Measurements from ENCODE around the gene AAK1. TPM values are rescaled to one million over a fixed set of nuclear protein-coding genes. Genes with fewer than 3 reads are reported as not detected.

AAK1 gene
- total RNA-seq, 2 donors from 2014 or later, result 187 to 243 TPM

DNA sequence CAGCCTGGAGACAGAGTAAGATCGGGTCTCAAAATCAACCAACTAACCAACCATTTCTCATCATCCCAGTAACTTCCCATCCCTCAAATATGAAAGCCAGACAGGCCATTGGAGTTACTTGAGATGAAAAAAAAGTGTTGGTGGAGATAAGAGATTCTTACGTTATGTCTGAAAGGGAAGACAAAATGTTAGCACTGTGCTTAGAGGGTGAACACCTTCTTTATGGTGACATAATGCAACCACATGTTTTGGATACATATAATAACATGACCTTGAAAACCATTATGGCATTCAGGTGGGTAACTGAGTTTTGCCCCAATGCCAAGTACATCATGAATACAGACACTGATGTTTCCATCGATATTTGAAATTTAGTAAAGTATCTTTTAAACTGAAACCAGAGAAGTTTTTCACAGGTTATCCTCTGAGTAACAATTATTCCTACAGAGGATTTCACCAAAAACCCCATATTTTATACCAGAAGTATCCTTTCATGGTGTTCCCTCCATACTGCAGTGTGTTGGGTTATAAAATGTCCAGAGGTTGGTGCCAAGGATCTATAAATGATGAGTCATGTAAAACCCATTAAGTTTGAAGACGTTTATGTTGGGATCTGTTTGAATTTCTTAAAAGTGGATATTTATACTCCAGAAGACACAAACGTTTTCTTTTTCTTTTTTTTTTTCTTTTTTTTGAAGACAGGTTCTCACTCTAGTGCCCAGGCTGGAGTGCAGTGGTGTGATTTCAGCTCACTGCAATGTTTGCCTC, 45.5 kb downstream of the AAK1 start:
- Mint-ChIP-seq H3K27ac (peak overlapping the region; percentile 80), H3K4me1 (peaks cover 51% of the 10 kb centered on the region), H3K4me3 (peak overlapping the region; percentile 56), H3K27me3 (no peaks in the 10 kb centered on the region), H3K36me3 (ENCODE audit: low read depth) (no peaks in the 10 kb centered on the region)
- DNase-seq (no peak), ATAC-seq (peak; percentile 32)
- H3K9me3 ChIP-seq (ENCODE audit: control insufficient read depth, low read length, poor library complexity, severe bottlenecking), result no peaks in the 10 kb centered on the region

DNA sequence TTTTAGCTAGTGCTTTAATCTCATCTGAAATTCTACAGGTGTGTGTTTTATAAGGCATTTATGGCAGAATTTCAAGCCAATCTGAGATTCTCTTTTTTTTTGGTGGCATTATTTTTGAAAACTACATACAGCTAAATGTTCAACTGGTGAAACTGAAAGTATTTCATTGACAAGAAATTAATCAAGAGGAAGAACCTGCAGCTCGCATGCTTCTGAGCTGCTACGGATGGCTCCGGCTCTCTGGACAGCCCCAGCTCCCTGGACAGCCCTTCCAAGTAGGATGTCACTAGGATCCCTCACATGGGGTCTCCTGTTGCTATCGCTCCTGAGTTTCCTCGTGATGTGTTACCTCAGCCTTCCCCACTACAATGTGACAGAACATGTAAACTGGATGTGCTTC, 46.4 kb downstream of the AAK1 start:
- no peaks in the 10 kb centered on the region for H3K27me3 Mint-ChIP-seq
- H3K36me3 Mint-ChIP-seq (ENCODE audit: low read depth), result no peaks in the 10 kb centered on the region
- peak overlapping the region; percentile 56 for H3K4me3 Mint-ChIP-seq
- ATAC-seq, result no peak
- no peaks in the 10 kb centered on the region for H3K9me3 ChIP-seq (ENCODE audit: control insufficient read depth, low read length, poor library complexity, severe bottlenecking)
- peaks cover 54% of the 10 kb centered on the region for H3K4me1 Mint-ChIP-seq
- peak overlapping the region; percentile 80 for H3K27ac Mint-ChIP-seq
- no peak for DNase-seq

DNA sequence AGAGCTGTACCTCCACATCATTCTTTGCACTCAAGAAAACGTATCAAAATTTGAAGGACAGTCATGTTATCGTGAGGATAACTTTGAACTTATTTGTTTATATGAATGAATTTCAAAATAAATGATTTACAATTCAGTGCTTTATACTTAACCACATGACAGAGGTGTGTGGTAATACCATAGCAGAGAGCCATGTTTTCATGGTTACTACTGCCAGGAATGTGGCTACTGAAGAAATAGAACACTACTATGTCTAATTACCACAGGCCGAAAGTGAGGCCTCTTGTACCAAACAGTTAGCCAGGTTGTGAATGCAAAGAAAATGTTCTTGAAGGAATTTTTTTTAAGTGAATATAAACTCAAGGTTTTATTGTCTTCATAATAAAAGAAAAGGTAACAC, 49.2 kb downstream of the AAK1 start:
- ATAC-seq (no peak), DNase-seq (no peak)
- Mint-ChIP-seq H3K4me1 (peaks cover 47% of the 10 kb centered on the region), H3K4me3 (no peak overlapping the region), H3K27me3 (no peaks in the 10 kb centered on the region), H3K27ac (no peak overlapping the region), H3K36me3 (ENCODE audit: low read depth) (no peaks in the 10 kb centered on the region)
- H3K9me3 ChIP-seq (ENCODE audit: control insufficient read depth, low read length, poor library complexity, severe bottlenecking), result no peaks in the 10 kb centered on the region

DNA sequence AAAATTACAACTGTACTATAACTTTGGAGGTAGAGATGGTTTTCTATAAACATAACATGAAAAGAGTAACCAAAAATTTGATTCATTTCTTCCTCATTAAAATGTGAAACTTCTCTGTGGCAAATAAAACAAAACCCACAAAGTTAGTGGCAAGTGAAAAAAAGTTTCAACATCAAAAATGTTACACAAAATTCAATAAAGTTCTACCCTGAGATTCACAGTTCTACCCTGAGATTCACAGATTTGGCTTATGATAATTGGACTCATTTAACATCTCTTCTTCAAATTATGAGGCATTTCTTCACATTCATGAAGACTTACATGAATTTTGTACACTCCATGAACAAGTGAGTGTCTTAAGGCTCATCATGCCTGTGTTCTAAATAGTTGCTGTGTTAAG, 51.0 kb downstream of the AAK1 start:
- Mint-ChIP-seq H3K27me3 (no peaks in the 10 kb centered on the region), H3K4me1 (peaks cover 59% of the 10 kb centered on the region), H3K36me3 (ENCODE audit: low read depth) (peaks cover 3% of the 10 kb centered on the region), H3K4me3 (no peak overlapping the region), H3K27ac (peak overlapping the region; percentile 71)
- ATAC-seq, result no peak
- no peaks in the 10 kb centered on the region for H3K9me3 ChIP-seq (ENCODE audit: control insufficient read depth, low read length, poor library complexity, severe bottlenecking)
- no peak for DNase-seq

DNA sequence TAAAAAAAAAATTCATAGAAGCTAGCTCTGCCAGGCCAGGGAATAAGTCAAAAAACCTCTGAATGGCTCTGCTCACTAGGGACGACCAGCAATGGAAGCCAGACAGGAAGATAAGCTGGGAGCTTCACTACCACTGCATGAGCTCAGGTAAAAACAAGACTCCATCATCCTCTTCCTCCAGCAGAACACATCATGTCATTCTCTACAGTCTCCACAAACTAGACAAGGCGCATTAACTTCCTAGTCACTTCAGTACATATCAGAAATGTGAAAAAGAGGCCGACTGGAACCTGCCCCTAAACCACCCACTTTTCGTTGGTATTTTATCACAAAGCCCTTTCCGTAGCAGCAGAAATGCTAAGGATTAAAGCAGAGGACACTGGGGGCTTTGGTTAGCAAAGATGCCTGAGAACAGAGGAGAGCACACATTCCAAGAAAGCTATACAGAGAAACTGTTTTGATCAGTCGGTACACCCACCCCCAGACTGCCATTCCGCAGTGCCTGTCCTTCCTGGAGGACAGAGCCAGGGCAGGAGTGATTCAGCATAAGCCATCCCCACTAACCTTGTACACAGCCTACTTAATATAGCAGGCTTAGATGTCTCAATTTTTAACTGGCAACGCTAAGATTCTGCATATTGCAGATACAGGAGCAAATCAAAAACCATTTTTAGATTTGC, 53.4 kb downstream of the AAK1 start:
- Mint-ChIP-seq H3K4me1 (peaks cover 60% of the 10 kb centered on the region), H3K36me3 (ENCODE audit: low read depth) (peaks cover 3% of the 10 kb centered on the region), H3K27ac (peak overlapping the region; percentile 86), H3K4me3 (peak overlapping the region; percentile 47), H3K27me3 (no peaks in the 10 kb centered on the region)
- ATAC-seq (peak; percentile 51), DNase-seq (no peak)
- H3K9me3 ChIP-seq (ENCODE audit: control insufficient read depth, low read length, poor library complexity, severe bottlenecking), result no peaks in the 10 kb centered on the region

DNA sequence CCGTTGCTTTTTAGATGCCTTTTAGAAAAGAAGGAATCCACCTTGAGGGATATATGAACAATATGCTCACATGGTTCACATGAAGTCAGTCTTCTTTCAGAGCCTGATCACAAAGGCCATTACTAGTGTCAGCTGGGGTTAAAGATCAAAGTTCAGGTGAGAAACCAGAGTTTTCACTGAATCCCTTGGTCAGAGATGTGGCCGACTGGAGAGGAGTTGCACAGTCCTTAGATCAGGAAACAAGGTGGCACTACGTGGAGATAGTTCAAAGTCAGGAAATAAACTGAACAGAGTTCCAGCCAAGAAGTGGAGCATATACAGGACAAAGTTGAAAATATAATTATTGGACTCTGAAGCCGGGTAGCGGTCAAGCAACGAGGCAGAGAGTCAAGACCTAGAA, 54.6 kb downstream of the AAK1 start:
- DNase-seq, result no peak
- no peak for ATAC-seq
- peaks cover 3% of the 10 kb centered on the region for H3K36me3 Mint-ChIP-seq (ENCODE audit: low read depth)
- peaks cover 64% of the 10 kb centered on the region for H3K4me1 Mint-ChIP-seq
- no peaks in the 10 kb centered on the region for H3K9me3 ChIP-seq (ENCODE audit: control insufficient read depth, low read length, poor library complexity, severe bottlenecking)
- H3K27ac Mint-ChIP-seq, result peak overlapping the region; percentile 86
- H3K27me3 Mint-ChIP-seq, result no peaks in the 10 kb centered on the region
- peak overlapping the region; percentile 47 for H3K4me3 Mint-ChIP-seq

DNA sequence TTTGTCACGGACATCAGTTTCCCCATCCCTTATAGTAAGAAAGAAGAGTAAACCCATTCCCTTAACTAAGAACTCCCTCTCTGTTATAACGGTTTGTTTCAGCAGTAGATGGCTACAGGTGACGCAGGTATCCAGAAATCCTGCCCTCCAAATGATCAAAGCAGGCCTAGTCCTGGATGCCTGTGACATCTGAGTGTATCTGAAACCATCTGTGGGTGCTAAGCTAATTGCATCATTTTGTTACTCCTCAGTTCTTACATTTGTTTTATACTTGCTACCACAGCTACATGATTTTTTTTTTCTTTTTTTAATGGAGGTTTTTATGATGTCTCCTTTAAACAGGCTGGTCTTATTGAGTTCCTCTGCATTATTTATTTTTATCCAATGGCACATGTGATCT, 55.1 kb downstream of the AAK1 start:
- DNase-seq, result no peak
- peak overlapping the region; percentile 86 for H3K27ac Mint-ChIP-seq
- no peaks in the 10 kb centered on the region for H3K9me3 ChIP-seq (ENCODE audit: control insufficient read depth, low read length, poor library complexity, severe bottlenecking)
- peak overlapping the region; percentile 47 for H3K4me3 Mint-ChIP-seq
- peaks cover 3% of the 10 kb centered on the region for H3K36me3 Mint-ChIP-seq (ENCODE audit: low read depth)
- peak; percentile 44 for ATAC-seq
- peaks cover 64% of the 10 kb centered on the region for H3K4me1 Mint-ChIP-seq
- no peaks in the 10 kb centered on the region for H3K27me3 Mint-ChIP-seq

DNA sequence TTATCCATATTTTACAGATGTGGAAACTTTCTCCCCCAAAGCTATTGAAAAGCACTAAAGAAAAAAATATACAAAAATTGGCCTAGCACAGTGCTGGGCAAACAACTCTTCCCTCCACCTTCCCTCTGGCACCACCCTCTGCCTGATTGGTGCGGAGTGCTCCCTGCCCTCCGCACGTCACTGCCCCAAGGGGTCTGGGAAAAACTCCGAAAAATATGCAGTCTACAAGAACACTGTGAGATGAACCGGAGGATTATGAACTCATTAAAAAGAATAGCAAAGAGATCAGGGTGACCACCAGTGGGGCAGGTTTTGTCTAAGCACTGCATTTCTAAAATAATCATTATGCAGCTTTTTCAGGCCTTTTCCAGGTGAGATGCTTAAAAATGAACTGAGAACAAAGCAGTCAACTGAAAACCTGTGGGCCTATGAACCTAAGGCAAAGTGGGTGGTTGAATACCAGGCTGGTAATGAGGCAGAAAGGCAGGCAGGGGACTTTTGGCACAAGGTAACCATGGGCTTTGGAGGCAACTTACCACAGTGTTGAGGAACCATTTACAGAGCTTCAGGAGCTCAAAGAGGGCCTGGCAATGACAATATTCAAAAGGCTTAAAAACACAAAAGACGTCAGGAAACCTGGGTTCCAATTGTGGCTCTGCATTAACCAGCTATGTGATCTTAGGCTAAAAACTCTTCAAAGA, 57.5 kb downstream of the AAK1 start:
- no peaks in the 10 kb centered on the region for H3K9me3 ChIP-seq (ENCODE audit: control insufficient read depth, low read length, poor library complexity, severe bottlenecking)
- H3K4me1 Mint-ChIP-seq, result peaks cover 74% of the 10 kb centered on the region
- H3K27ac Mint-ChIP-seq, result peak overlapping the region; percentile 82
- no peaks in the 10 kb centered on the region for H3K27me3 Mint-ChIP-seq
- peak; percentile 29 for ATAC-seq
- H3K36me3 Mint-ChIP-seq (ENCODE audit: low read depth), result peaks cover 3% of the 10 kb centered on the region
- peak overlapping the region; percentile 58 for H3K4me3 Mint-ChIP-seq
- DNase-seq, result no peak

DNA sequence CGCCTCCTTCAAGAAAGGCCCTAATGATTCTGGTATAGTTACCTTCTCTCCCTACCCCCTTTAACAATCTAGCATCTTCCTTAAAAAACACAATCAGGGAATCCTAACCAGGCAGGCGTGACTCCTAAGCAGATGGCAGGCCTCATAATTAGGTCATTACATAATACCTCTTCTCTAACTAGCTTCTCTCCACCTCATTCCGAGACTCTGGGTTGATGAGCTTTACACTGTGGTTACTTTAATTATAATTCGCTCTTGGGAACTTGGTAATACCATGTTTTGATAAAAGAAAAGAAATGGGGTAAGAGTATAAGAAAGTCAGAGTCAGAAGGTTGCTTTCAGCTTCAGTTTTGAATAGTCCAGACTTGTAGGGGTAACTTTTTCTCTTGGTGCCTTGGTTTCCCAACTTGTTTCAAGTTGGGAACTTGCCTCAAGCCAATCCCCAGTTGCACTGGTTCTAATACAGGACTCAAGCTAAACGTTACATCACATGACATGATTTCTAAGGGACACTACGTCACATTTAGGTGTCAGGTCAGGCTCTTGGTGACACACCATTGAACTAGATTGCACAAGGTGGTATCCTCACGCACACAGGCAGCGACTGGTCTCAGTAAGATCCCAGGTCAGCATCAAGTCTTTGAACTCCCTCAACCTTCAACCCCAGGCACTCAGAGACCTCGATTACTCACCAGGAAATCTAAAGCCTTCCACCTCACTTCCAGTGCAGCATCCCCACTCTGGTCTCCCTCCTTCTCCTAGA, 59.2 kb downstream of the AAK1 start:
- DNase-seq (no peak), ATAC-seq (peak; percentile 26)
- Mint-ChIP-seq H3K4me1 (peaks cover 76% of the 10 kb centered on the region), H3K27ac (peak overlapping the region; percentile 82), H3K27me3 (no peaks in the 10 kb centered on the region), H3K4me3 (peak overlapping the region; percentile 33), H3K36me3 (ENCODE audit: low read depth) (peaks cover 3% of the 10 kb centered on the region)
- H3K9me3 ChIP-seq (ENCODE audit: control insufficient read depth, low read length, poor library complexity, severe bottlenecking), result no peaks in the 10 kb centered on the region

DNA sequence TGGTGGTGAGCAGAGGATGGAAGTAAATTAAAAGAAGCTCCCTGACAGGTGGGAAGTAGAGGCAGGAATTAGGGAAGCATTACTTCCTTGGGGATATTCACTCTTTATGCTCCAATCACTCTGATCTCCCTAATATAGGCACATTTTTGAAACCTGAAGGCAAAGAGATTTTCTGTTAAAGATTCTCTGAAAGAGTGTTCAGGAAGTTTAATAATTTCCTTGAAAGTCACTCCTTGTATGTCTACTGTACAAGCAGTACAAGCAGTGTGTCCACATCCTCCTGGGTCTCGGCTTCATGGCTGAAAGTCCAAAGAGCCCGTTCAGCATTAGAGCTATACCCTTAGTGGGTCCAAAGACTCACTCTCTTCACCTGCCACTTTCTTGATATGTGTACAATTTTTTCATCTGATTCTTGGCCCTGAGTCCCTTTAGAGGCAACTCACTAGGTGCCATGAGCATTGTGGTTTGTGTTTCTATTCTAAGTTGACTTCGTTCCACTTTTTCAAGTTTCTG, 60.2 kb downstream of the AAK1 start:
- DNase-seq, result no peak
- Mint-ChIP-seq H3K4me1 (peaks cover 75% of the 10 kb centered on the region), H3K36me3 (ENCODE audit: low read depth) (peaks cover 2% of the 10 kb centered on the region), H3K27me3 (no peaks in the 10 kb centered on the region), H3K4me3 (peak overlapping the region; percentile 33), H3K27ac (peak overlapping the region; percentile 82)
- no peak for ATAC-seq
- no peaks in the 10 kb centered on the region for H3K9me3 ChIP-seq (ENCODE audit: control insufficient read depth, low read length, poor library complexity, severe bottlenecking)

DNA sequence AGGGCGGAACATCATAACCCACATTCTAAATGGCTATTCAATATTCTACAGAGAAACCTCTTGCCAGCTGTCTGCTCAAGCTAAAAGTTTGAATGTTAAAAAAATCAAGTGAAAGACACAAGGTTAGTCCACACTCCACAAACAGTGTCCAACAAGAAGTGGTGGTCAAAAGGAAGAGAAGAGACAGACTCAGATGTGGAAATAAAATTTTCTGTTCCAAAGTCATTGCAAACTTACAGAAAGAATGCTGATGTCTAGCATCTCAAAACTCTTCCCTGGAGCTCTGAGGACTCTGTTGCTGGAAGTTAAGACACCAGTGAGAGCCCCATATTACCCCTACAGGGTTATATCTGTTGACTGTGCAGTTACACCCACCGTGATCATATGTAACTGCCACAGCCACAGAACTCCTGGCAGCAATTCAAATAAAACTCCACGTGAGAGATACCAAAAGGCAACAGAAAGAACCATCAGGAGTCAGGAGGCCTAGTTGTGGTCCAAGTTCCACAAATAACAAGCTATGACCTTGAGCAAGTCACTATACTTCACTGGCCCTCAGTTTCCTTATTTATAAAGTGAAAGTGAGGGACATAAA, 60.9 kb downstream of the AAK1 start:
- no peaks in the 10 kb centered on the region for H3K27me3 Mint-ChIP-seq
- no peaks in the 10 kb centered on the region for H3K9me3 ChIP-seq (ENCODE audit: control insufficient read depth, low read length, poor library complexity, severe bottlenecking)
- ATAC-seq (peak; percentile 63), DNase-seq (no peak)
- H3K27ac Mint-ChIP-seq, result peak overlapping the region; percentile 82
- H3K4me3 Mint-ChIP-seq, result peak overlapping the region; percentile 33
- H3K4me1 Mint-ChIP-seq, result peaks cover 75% of the 10 kb centered on the region
- H3K36me3 Mint-ChIP-seq (ENCODE audit: low read depth), result peaks cover 3% of the 10 kb centered on the region

DNA sequence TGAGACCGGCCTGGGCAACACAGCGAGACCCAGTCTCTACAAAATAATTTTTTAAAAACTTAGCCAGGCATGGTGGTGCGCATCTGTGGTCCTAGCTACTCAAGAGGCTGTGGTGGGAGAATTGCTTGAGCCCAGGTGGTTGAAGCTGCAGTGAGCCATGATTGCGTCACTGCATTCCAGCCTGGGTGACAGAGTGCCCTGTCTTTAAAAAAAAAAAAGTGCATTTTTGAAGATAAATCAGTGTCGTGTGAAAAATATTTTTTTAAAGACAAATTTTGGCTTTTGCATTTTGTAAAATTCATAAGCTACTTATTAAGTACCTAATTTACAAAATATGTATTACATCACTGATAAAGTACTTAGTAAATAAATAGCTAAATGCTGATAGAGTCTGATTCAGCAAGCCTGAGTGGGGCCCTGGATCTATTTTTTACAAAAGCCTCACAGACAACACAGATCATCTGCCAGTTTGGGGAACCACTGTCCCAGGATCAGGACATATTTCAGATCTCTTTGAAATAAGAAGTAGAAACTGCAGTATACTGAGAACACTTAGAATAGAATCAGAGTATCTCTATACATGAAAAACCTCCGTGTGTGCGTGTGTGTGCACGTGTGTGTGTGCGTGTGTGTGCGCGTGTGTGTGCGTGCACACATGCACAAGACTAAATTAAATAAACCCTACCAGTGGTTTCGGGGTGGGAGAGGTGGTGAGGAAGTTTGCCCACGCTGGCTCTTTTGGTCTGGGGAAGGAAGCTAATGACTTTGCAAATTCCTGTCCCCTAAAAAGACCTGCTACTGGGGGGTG, 61.6 kb downstream of the AAK1 start:
- ATAC-seq (peak; percentile 21), DNase-seq (no peak)
- Mint-ChIP-seq H3K4me3 (peak overlapping the region; percentile 69), H3K4me1 (peaks cover 80% of the 10 kb centered on the region), H3K27me3 (no peaks in the 10 kb centered on the region), H3K36me3 (ENCODE audit: low read depth) (peaks cover 3% of the 10 kb centered on the region), H3K27ac (peak overlapping the region; percentile 82)
- H3K9me3 ChIP-seq (ENCODE audit: control insufficient read depth, low read length, poor library complexity, severe bottlenecking), result no peaks in the 10 kb centered on the region

Measured in T-helper 17 cell (primary cell).